ENCODE results near the gene OR5AU1.

The OR5AU1 gene

DNA sequence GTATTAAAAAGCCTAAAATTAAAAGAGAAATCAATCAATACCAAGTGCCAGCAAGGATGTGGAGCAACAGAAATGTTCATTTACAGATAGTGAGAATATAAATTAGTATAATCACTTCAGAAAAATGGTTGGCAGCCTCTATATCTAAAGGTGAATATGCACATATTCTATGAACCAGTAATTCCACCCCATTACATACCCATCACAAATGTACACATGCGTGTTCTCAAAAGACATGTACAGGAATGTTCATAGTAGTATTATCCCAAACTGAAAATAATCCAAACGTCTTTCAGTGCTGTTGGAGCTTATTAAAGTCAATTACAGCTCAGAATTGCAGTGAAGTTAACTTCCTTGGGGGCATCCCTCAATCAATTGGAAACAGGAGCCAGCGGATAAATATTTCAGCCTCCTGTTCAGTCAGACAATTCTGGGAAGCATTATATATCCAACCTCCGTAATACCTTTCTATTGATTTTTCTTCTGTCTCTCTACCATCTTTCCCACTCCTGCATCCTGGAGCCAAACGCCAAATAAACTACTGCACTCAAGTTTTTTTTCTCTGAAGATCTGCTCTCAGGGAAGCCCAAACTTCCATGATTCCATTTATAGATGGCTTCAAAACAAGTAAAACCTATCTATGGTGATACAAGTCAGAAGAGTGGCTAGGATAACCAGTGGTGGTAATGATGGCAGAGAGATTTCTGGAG lies 45.0 kb upstream of the OR5AU1 start:
- Histone ChIP-seq H3K4me3 (no peak overlapping the region), H3K27ac (no peak overlapping the region)
- TF ChIP-seq, protein P1, sequence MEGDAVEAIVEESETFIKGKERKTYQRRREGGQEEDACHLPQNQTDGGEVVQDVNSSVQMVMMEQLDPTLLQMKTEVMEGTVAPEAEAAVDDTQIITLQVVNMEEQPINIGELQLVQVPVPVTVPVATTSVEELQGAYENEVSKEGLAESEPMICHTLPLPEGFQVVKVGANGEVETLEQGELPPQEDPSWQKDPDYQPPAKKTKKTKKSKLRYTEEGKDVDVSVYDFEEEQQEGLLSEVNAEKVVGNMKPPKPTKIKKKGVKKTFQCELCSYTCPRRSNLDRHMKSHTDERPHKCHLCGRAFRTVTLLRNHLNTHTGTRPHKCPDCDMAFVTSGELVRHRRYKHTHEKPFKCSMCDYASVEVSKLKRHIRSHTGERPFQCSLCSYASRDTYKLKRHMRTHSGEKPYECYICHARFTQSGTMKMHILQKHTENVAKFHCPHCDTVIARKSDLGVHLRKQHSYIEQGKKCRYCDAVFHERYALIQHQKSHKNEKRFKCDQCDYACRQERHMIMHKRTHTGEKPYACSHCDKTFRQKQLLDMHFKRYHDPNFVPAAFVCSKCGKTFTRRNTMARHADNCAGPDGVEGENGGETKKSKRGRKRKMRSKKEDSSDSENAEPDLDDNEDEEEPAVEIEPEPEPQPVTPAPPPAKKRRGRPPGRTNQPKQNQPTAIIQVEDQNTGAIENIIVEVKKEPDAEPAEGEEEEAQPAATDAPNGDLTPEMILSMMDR (IDR thresholded peaks at IDR 0.05): no peak
- no peak for DNase-seq (ENCODE audit: low spot score)

DNA sequence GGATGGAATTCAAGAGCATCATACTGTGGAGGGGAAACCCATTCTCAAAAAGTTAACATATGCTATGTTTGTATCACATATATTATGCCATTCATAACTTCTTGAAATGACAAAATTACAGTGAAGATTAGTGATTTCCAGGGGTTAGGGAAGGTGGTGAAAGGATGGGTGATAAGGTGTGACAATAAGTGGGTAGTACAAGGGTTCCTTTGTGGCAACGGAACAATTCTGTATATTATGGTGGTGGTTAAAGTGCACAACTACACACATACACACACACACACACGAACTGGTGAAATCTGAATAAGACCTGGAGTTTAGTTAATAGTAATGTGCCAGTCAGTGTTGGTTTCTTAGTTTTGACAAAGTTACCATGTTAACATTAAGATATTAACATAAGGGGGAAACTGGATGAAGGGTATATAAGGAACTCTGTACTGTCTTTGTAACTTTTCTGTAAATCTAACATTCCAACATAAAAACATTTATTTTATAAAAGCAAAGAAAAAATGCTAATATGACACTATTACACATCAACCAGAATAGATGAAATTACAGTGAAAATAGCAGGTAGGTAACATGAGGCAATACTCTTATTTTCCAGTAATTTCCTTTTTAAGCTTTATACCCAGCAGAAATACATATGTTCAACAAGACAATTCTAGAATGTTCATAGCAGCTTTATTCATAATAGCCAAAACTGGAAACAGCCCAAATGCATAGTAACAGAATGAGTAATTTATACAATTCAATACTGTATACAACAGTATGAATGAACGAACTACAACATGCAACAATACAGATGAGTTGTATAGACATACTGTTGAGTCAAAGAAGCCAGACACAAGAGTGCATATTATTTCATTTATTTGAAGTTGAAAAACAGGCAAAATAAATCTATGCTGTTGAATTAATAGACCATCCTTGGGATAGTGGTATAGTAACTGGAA lies 44.0 kb upstream of the OR5AU1 start:
- TF ChIP-seq, protein P1 (IDR thresholded peaks at IDR 0.05): no peak
- Histone ChIP-seq H3K27ac (no peak overlapping the region), H3K4me3 (no peak overlapping the region)
- no peak for DNase-seq (ENCODE audit: low spot score)

DNA sequence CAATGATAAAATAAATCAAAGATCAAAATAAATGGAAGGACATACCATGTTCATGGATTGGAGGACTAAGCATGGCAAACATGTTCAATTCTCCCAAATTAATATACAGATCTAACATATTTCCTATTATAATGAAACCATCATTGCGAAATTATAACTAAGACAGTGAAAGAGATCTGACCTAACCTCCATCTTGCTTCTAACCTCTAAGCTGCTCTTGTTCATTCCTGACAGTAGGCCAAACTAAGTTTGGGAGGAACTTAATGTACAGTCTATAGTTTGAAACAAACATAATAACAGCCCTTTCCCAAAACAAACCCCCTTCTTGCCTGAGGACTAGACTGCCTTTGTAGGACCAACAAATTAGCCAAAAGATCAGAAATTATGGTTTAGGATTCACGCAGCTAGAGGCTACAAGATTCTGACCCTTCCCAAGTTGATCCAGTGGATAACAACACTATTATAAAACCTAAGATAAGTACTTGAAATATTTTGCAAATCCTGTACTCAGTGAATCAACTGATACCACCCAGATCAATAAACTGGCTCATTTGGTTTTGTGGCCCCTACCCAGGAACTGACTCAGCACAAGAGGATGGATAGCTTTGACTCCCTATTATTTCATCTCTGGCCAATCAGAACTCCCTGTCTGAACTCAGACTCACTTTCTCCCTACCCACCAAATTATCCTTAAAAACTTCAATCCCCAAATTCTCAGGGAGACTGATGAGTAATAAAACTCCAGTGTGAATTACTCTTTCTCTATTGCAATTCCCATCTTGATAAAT lies 41.7 kb upstream of the OR5AU1 start:
- H3K27ac ChIP-seq: no peak overlapping the region
- TF ChIP-seq, protein P1 (IDR thresholded peaks at IDR 0.05): no peak
- DNase-seq (ENCODE audit: low spot score): no peak
- H3K4me3 ChIP-seq: no peak overlapping the region

DNA sequence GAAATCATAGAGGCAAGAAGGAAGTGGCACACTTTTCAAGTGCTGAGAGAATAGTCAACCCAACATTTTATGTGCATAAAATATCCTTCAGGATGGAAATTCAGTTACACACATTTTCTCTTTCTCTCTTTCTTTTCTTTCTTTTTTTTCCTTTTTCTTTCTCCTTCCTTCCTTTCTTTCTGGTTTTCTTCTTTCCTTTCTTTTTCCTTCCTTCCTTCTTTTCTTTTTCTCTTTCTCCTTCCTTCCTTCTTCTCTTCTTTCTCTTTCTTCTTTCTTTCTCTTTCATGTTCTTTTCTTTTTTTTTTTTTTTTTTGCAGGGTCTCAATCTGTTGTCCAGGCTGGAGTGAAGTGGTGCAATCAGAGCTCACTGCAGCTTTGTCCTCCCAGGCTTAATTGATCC lies 38.7 kb upstream of the OR5AU1 start:
- Histone ChIP-seq H3K27ac (no peak overlapping the region), H3K4me3 (no peak overlapping the region)
- TF ChIP-seq, protein P1 (IDR thresholded peaks at IDR 0.05): no peak
- DNase-seq (ENCODE audit: low spot score): no peak

DNA sequence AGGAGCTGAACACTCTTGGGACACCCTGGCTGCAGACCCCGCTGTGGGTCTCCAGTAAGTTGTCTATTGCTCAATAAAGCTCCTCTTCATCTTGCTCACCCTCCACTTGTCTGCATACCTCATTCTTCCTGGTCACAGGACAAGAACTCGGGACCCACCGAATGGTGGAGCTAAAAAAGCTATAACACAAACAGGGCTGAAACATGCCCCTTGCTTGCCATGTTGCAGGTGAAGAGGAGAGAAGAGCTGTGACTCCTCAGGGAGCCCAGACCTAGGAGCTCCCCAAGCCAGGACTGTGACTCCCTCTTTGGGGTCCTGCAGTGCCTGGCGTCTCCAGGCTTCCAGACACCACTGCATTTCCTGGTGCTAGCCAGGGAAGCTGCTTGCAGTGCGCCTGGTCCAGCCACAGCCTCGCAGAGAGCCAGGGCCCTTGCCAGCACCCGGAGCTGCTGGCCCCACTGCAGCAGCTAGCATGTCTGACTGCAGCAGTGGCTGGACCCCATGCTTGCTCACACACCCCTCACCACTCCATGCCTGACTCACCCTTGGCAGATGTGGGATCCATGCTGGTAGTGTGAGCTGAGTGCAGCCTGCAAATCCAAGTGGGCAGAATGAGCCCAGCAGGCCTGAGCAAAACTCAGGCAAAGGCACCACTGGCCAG lies 37.1 kb upstream of the OR5AU1 start:
- H3K4me3 ChIP-seq: no peak overlapping the region
- DNase-seq (ENCODE audit: low spot score): no peak
- H3K27ac ChIP-seq: no peak overlapping the region
- TF ChIP-seq, protein P1 (IDR thresholded peaks at IDR 0.05): no peak

DNA sequence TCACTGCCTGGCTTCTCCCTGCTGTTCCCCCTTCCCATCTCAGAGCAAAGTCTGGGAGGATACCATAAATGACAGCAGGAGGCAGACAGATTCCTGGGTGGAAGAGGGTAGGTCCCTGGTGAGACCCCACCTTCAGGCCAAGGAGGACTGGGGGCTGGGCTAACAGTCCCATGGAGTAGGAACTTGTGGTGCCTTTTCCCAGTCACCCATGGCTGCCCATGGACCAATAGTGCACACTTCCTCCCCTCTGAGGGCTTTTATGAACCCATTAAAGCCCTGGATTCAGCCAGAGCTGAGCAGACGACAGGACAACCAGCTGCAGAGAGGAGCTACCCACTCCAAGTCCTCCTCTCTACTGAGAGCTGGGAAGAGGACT lies 36.6 kb upstream of the OR5AU1 start:
- TF ChIP-seq, protein P1 (IDR thresholded peaks at IDR 0.05): no peak
- no peak for DNase-seq (ENCODE audit: low spot score)
- no peak overlapping the region for H3K27ac ChIP-seq
- H3K4me3 ChIP-seq: peak overlapping the region; percentile 65
